Body of pancreas (tissue), 4 donors: ENCODE measurements around the gene CBFA2T3.

Source experiments
- POLR2A ChIP-seq, 3 donors: fragments of 450-650 bp; IDR thresholded peaks; one replicate each; pipeline ENCODE4 v1.6.1; 2016; ENCODE audit warnings: antibody characterized with exemption in 3 of 3, mild to moderate bottlenecking in 2 of 3
- TF ChIP-seq, protein P1 (sequence below), 7 experiments: fragments of 450-650 bp in 4 of 7; fragments of 200-600 bp in 3 of 7; sonication (generic) in 3 of 7; IDR thresholded peaks; one replicate each; pipeline ENCODE4 v1.5.1; 2016 to 2019; ENCODE audit warnings: antibody characterized with exemption in 7 of 7

DNA sequence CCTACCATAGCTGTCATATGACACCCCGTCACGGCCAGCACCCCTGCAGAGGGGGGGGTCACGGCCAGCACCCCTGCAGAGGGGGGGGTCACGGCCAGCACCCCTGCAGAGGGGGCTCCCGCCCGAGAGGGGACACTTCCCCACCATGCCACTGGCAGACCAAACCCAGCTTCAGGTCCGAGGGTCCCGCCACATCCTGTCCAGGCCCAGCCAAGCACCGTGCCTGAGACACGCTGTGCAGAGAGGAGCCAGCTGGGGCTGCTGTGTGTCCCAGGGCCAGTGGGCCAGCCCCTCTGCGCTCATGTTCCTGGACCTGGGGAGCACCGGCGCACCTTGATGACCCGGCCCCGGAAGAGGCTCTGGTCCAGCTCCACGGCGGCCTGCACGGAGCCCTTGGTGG lies 112.5 kb downstream of the CBFA2T3 start:
- TF ChIP-seq, protein P1, sequence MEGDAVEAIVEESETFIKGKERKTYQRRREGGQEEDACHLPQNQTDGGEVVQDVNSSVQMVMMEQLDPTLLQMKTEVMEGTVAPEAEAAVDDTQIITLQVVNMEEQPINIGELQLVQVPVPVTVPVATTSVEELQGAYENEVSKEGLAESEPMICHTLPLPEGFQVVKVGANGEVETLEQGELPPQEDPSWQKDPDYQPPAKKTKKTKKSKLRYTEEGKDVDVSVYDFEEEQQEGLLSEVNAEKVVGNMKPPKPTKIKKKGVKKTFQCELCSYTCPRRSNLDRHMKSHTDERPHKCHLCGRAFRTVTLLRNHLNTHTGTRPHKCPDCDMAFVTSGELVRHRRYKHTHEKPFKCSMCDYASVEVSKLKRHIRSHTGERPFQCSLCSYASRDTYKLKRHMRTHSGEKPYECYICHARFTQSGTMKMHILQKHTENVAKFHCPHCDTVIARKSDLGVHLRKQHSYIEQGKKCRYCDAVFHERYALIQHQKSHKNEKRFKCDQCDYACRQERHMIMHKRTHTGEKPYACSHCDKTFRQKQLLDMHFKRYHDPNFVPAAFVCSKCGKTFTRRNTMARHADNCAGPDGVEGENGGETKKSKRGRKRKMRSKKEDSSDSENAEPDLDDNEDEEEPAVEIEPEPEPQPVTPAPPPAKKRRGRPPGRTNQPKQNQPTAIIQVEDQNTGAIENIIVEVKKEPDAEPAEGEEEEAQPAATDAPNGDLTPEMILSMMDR (IDR thresholded peaks at IDR 0.05), result no peak
- TF ChIP-seq POLR2A (IDR thresholded peaks at IDR 0.05), result no peak
